LoVo (cell line): ENCODE measurements around the gene MC5R.
"Not testable (repeated sequence)": the region's sequence is repeated elsewhere in the genome, so short reads cannot be mapped to it uniquely, and the experiment has no call there.

Source experiments
- DNase-seq: peaks from one replicate; pipeline ENCODE4 v3.0.0-alpha.2; 2016; ENCODE audit warnings: low spot score

The MC5R gene

DNA sequence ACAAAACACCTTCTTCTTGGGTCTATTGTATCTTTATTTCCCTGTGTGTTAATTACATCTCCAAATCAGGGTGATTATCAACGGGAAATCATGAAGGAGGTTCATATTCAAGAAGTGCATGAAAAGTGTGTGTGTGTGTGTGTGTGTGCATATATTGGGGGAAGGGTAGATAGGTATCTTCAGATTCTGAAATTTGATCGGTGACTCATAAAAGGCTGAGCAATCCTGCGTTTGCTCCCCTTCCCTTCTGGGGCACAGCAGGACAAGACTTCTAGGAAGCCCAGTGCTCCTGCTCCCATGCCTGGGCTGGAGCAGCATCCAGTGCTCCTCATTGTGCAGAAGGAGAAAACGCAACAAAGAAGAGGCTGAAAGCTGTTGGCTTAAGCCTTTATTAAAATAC lies 25.8 kb downstream of the MC5R start:
- DNase-seq = no peak

- not testable (repeated sequence) for DNase-seq
Measured at GRCh38 chr18:13862898-13863297, 38.9 kb downstream of the MC5R start.

GRCh38 chr18:13868501-13869271 lies 44.7 kb downstream of the MC5R start:
- no peak for DNase-seq

DNA sequence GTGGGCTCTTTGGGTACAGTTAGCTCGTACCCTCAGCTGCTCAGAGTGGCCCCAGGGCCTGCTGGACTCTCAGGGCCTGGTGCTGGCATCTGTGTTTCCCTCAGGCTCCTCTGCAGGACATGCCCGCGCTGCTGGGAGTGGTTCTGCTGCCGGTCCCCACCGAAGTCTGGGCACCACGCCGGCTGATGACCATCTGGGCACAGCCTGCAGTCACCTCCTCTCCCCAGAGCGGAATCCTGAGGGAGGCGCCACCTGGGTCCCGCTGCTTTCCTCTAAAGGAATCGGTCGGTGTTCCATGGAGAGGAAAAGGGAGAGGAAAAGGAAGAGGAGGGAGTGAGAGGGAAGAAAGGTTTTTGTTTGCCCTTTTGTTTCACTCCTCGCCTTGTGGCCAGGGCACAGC lies 47.8 kb downstream of the MC5R start:
- no peak for DNase-seq

- no peak for DNase-seq
Measured at GRCh38 chr18:13872373-13872772, 48.4 kb downstream of the MC5R start.

DNA sequence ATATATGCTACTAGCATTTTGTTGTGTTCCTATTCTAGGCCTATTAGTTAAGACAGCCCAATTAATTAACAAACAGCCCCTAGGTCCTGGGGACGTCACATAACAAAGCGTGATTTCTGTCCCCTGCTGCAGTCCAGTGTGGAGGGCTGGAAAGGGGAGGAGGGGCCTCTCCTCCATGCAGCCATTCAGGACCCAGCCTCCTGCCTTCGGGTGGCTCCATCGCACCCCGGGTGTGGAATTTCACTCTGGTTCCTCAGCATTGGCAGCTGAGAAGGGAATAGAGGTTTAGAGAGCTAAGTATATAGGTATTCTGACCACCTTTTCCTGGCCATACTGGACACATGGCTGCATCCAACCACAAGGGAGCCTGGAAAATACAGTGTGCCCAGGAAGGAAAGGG lies 49.0 kb downstream of the MC5R start:
- no peak for DNase-seq

DNA sequence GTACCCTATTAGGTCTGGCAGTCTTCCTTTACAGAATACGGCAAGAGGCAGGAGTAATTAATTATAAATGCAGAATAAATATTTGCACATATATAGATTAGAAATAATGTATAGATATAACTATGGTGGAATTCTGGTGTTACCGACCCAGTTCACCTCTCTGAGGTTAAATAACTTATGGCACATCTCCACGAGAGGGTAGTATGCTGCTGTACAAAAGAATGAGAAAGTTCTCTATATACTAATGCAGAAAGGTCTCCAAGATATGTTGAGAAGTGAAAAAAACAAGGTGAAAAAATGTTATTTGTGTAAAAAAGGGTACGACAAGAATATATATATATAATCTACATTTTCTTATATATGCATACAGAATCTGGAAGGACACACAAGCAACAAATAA lies 50.6 kb downstream of the MC5R start:
- no peak for DNase-seq
